HepG2 (cell line): ENCODE measurements around the gene ZFYVE26. TPM values are rescaled to one million over a fixed set of nuclear protein-coding genes. Genes with fewer than 3 reads are reported as not detected.
A peak's percentile ranks its signal among the peaks of the same experiment; 100 is the strongest.

Experiments
- ATAC-seq: fragments of 200-7000 bp; cut with Tn5 transposase; 3 replicates; pipeline ENCODE4 v1.9.1; 2020; ENCODE audit warnings: mild to moderate bottlenecking, moderate library complexity
- BruUV-seq: library from RNA; stranded (reverse); fragments of 400-500 nt; replicated peaks from 2 replicates; lab custom pipeline; 2021; lab: Mats Ljungman, UMichigan
- CTCF ChIA-PET: fragments of 300-600 bp; formaldehyde crosslinking; extraction: SDS; loops from one replicate; lab custom pipeline; 2021; ENCODE audit warnings: low total read pairs, inconsistent platforms, low intra/inter-chr PET ratio; lab: Yijun Ruan, JAX
- POLR2A ChIA-PET: fragments of 350-600 bp; sonication (Branson Sonifier 250); formaldehyde crosslinking; loops from one replicate; lab custom pipeline; 2020; ENCODE audit warnings: antibody characterized with exemption, inconsistent platforms; lab: Yijun Ruan, JAX
- DNase-seq: peaks from one replicate; pipeline ENCODE4 v3.0.0-alpha.2; 2015; ENCODE audit warnings: low spot score
- FAIRE-seq: peaks from 3 replicates; lab custom pipeline; 2011; peaks lifted over from hg19 to GRCh38; lab: Jason Lieb, UNC
- H2AFZ ChIP-seq: one replicate; pipeline ENCODE4 v1.6.1; 2011; ENCODE audit warnings: low read length, inconsistent platforms
- H3K27ac ChIP-seq: fragments of 300-600 bp; 3 replicates; pipeline ENCODE4 v1.8.0; 2011; ENCODE audit warnings: mixed run types, mild to moderate bottlenecking, mixed read lengths, low read length, inconsistent platforms; ENCODE audit not compliant: insufficient read depth; ENCODE audit errors: extremely low read length
- H3K27me3 ChIP-seq, 2 experiments: fragments of 200-600 bp in 1 of 2; 2 replicates in 1 of 2; 3 replicates in 1 of 2; pipeline versions ENCODE4 v1.6.0 to v1.8.0; 2011; ENCODE audit warnings: low read length in 2 of 2, mild to moderate bottlenecking in 2 of 2, moderate library complexity in 2 of 2, inconsistent platforms in 1 of 2; ENCODE audit not compliant: insufficient read depth in 2 of 2, control insufficient read depth in 1 of 2
- H3K36me3 ChIP-seq, 2 experiments: fragments of 200-600 bp in 1 of 2; replicated peaks in 1 of 2; 2 replicates in 1 of 2; 3 replicates in 1 of 2; pipeline versions ENCODE4 v1.5.1 to v1.8.0; 2011; ENCODE audit warnings: low read length in 2 of 2, inconsistent platforms in 1 of 2; ENCODE audit not compliant: insufficient read depth in 2 of 2, control insufficient read depth in 1 of 2
- H3K4me1 ChIP-seq: 2 replicates; pipeline ENCODE4 v1.5.1; 2012; ENCODE audit warnings: low read length, inconsistent platforms; ENCODE audit not compliant: insufficient read depth
- H3K4me2 ChIP-seq: 2 replicates; pipeline ENCODE4 v1.6.0; 2011; ENCODE audit warnings: low read depth, low read length, inconsistent platforms
- H3K4me3 ChIP-seq, 3 experiments: fragments of 200-600 bp in 1 of 3; sonication (generic), shearing (Covaris generic) in 1 of 3; replicated peaks in 1 of 3; 2 replicates each; pipeline ENCODE4 v1.5.1; 2011 to 2016; ENCODE audit warnings: low read length in 3 of 3, inconsistent platforms in 2 of 3, low read depth in 2 of 3, mild to moderate bottlenecking in 2 of 3, control low read depth in 1 of 3, mixed read lengths in 1 of 3; ENCODE audit not compliant: insufficient read depth in 1 of 3
- H3K79me2 ChIP-seq: one replicate; pipeline ENCODE4 v1.6.1; 2011; ENCODE audit warnings: low read length, inconsistent platforms; ENCODE audit not compliant: insufficient read depth
- H3K9ac ChIP-seq: 2 replicates; pipeline ENCODE4 v1.6.0; 2011; ENCODE audit warnings: mild to moderate bottlenecking, low read depth, low read length, inconsistent platforms; ENCODE audit not compliant: insufficient read depth
- H3K9me3 ChIP-seq: 2 replicates; pipeline ENCODE4 v1.5.1; 2012; ENCODE audit warnings: mild to moderate bottlenecking, low read length
- H4K20me1 ChIP-seq: 2 replicates; pipeline ENCODE4 v1.6.0; 2011; ENCODE audit warnings: inconsistent platforms, mild to moderate bottlenecking, low read length, moderate library complexity; ENCODE audit not compliant: insufficient read depth
- ZFP36L2 ChIP-seq: sonication (generic); formaldehyde crosslinking; IDR thresholded peaks from 2 replicates; pipeline ENCODE4 v1.4.0; 2020; ENCODE audit warnings: missing genetic modification reagents
- ZNF160 ChIP-seq: sonication (generic); formaldehyde crosslinking; IDR thresholded peaks from 2 replicates; pipeline ENCODE4 v1.8.0; 2022; ENCODE audit warnings: mild to moderate bottlenecking, inconsistent platforms, missing genetic modification reagents
- ZNF256 ChIP-seq: sonication (generic); formaldehyde crosslinking; conservative IDR thresholded peaks from 2 replicates; pipeline ENCODE4 v1.4.0; 2020; ENCODE audit warnings: missing genetic modification reagents
- ZNF496 ChIP-seq: sonication (generic); formaldehyde crosslinking; IDR thresholded peaks from 2 replicates; pipeline ENCODE4 v1.8.1; 2023; ENCODE audit warnings: mild to moderate bottlenecking, moderate library complexity, missing genetic modification reagents; ENCODE audit not compliant: insufficient replicate concordance
- ZNF543 ChIP-seq: sonication (generic); formaldehyde crosslinking; IDR thresholded peaks from 2 replicates; pipeline ENCODE4 v1.4.0; 2020; ENCODE audit warnings: mild to moderate bottlenecking, missing genetic modification reagents
- ZNF552 ChIP-seq: sonication (generic); formaldehyde crosslinking; IDR thresholded peaks from 2 replicates; pipeline ENCODE4 v1.9.0; 2022; ENCODE audit warnings: missing genetic modification reagents, mild to moderate bottlenecking, borderline replicate concordance
- WGBS: methylation state at CpG from one replicate; pipeline ENCODE4 v1.1.6; 2017; ENCODE audit warnings: low lambda C conversion rate; 5-methylcytosine and 5-hydroxymethylcytosine counted together
- in situ Hi-C: cut with HindIII; loops from 2 replicates; pipeline ENCODE4 v1.10.0; 2017; ENCODE audit warnings: low pct_unique_long_range_greater_than_20kb; ENCODE audit not compliant: extremely low pct_ligation_motif_present
- intact Hi-C: fragments of 100-400 bp; cut with micrococcal nuclease; formaldehyde crosslinking; loops from one replicate; pipeline ENCODE4 v1.10.0; 2022; ENCODE audit not compliant: unreplicated experiment
- polyA plus RNA-seq, 8 experiments: library from polyadenylated mRNA; depleted of rRNA in 3 of 8; stranded (reverse) in 7 of 8; unstranded in 1 of 8; fragments of >200 nt; fragmentation: Illumina TruSeq in 4 of 8; extraction: Trizol in 4 of 8; gene quantifications; 2 replicates each; pipeline versions ENCODE4 v1.2.1 to v1.2.3, GENCODE V29; 2011 to 2016; ENCODE audit warnings: low read depth in 4 of 8, missing spikeins in 1 of 8, mixed read lengths in 1 of 8; ENCODE audit not compliant: insufficient read depth in 1 of 8
- total RNA-seq, 5 experiments: library from RNA; depleted of rRNA; stranded (reverse); fragments of >200 nt; fragmentation: Illumina TruSeq; extraction: Trizol; gene quantifications; 2 replicates each; pipeline ENCODE4 v1.2.3, GENCODE V29; 2016; ENCODE audit warnings: low read depth in 1 of 5
- TF ChIP-seq, protein P1 (sequence below): sonication (generic); formaldehyde crosslinking; IDR thresholded peaks from 2 replicates; pipeline ENCODE4 v1.4.0; 2020; ENCODE audit warnings: missing genetic modification reagents

ZFYVE26 gene
- total and polyA plus RNA-seq, 2 of the 13 experiments (the other 11 are each of a cell fraction or from before 2014, with no cell fraction given) = 13.6 to 16.4 TPM

DNA sequence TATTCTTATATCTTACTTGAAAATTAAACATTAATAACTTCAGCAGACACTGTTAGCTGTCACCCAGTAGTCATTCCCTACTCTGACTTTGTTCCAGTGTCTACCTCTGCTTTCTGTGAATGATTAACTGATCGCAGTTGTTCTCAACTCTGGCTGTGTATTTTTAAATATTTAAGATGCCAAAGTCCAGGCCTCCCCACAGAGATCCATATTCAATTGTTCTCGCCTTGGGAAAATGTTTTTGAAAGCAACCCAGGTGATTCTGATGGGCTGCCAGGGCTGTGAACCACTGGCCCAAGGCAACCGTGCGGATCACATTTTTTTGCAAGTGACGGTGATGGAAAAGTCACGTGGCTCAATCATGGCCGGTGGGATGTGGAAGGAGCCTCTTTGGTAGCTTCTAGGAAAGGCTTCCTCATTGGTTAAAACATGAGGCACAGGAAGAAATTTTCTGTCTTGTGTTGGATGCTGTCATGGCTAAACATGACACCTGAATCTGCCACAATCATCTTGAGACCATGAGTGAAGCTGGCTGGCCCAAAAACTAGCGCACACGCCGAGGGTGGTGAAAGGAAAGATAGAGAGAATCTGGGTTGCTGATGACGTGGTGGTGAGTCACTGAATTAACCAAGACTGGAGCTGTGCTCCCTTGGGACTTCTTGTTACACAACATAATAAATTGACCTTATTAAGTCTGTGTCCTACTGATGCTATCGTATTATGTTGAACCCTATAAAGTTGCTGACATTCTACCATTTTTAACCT is 77.5 kb downstream of the ZFYVE26 start (continued):
- TF ChIP-seq, protein P1, sequence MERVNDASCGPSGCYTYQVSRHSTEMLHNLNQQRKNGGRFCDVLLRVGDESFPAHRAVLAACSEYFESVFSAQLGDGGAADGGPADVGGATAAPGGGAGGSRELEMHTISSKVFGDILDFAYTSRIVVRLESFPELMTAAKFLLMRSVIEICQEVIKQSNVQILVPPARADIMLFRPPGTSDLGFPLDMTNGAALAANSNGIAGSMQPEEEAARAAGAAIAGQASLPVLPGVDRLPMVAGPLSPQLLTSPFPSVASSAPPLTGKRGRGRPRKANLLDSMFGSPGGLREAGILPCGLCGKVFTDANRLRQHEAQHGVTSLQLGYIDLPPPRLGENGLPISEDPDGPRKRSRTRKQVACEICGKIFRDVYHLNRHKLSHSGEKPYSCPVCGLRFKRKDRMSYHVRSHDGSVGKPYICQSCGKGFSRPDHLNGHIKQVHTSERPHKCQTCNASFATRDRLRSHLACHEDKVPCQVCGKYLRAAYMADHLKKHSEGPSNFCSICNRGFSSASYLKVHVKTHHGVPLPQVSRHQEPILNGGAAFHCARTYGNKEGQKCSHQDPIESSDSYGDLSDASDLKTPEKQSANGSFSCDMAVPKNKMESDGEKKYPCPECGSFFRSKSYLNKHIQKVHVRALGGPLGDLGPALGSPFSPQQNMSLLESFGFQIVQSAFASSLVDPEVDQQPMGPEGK (CRISPR knock-in tag) = peak; percentile 23; the same call in 1 of the 2 replicates
- TF ChIP-seq ZNF160 (CRISPR knock-in tag) (no peak), ZNF552 (CRISPR knock-in tag) (no peak), ZNF543 (CRISPR knock-in tag) (no peak), ZNF256 (CRISPR knock-in tag) (no peak)

DNA sequence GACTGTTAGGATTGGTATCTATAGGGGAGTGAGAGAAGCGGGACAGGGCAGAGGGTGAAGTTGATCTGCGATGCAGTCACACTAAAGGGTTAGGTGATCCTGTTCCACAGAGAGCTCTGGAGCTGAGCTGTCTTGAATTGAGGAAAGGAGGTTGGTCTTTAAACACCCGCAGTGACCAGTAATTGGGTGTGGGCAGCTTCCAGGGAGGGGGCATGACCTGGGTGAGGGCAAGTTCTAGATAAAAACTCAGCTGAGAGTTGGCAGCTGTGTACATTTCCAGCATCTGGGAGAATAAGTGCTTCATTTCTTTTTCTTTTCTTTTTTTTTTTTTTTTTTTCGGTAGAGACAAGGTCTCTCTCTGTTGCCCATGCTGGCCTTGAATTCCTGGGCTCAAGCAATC is 79.6 kb downstream of the ZFYVE26 start:
- no peak overlapping the region for H3K9ac ChIP-seq
- POLR2A ChIA-PET = interaction anchor here (1.5 kb wide), 1 partner anchor 9 kb away, joined by 4 read pairs; no protein-coding TSS in a partner anchor
- H3K4me2 ChIP-seq = no peak overlapping the region
- H3K36me3 ChIP-seq = no peaks in the 10 kb centered on the region
- FAIRE-seq (no peak), DNase-seq (no peak), ATAC-seq (no peak)
- intact Hi-C loops = no loop called here
- H3K9me3 ChIP-seq = no peaks in the 10 kb centered on the region
- H3K27me3 ChIP-seq = no peaks in the 10 kb centered on the region
- no peak overlapping the region for H3K4me3 ChIP-seq
- no peak overlapping the region for H2AFZ ChIP-seq
- peaks cover 44% of the 10 kb centered on the region for H3K4me1 ChIP-seq
- in situ Hi-C loops = no loop called here
- no peak overlapping the region for H3K27ac ChIP-seq
- H3K79me2 ChIP-seq = no peaks in the 10 kb centered on the region
- no TSS peak for BruUV-seq
- no peaks in the 10 kb centered on the region for H4K20me1 ChIP-seq
- CTCF ChIA-PET = no interaction called here
- WGBS = 93% methylated on average over 4 of the region's 4 CpGs
- TF ChIP-seq ZFP36L2 (CRISPR knock-in tag) (no peak), ZNF496 (no peak)
